ENCODE data around the gene NRXN3.
"Not testable (repeated sequence)": the region's sequence is repeated elsewhere in the genome, so short reads cannot be mapped to it uniquely, and the experiment has no call there.

DNA sequence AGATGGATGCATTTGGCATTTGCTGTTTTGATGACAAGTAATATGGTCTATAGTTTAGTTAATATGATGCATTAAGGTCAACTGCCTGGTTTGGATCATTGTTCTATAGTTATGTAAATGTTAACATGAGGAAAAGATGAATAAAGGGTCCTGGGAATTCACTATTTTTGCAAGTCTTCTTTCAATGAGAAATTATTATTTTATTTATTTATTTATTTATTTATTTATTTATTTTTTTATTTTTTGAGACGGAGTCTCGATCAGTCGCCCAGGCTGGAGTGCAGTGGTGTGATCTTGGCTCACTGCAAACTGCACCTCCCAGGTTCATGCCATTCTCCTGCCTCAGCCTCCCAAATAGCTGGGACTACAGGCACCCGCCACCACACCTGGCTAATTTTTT is 940.4 kb downstream of the NRXN3 start:
- TF ChIP-seq, protein P1, sequence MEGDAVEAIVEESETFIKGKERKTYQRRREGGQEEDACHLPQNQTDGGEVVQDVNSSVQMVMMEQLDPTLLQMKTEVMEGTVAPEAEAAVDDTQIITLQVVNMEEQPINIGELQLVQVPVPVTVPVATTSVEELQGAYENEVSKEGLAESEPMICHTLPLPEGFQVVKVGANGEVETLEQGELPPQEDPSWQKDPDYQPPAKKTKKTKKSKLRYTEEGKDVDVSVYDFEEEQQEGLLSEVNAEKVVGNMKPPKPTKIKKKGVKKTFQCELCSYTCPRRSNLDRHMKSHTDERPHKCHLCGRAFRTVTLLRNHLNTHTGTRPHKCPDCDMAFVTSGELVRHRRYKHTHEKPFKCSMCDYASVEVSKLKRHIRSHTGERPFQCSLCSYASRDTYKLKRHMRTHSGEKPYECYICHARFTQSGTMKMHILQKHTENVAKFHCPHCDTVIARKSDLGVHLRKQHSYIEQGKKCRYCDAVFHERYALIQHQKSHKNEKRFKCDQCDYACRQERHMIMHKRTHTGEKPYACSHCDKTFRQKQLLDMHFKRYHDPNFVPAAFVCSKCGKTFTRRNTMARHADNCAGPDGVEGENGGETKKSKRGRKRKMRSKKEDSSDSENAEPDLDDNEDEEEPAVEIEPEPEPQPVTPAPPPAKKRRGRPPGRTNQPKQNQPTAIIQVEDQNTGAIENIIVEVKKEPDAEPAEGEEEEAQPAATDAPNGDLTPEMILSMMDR (conservative IDR thresholded peaks at IDR 0.05 in 1 of 2, IDR thresholded peaks at IDR 0.05 in 1 of 2; ENCODE audit: low read depth in 1 of 2, low read length in 2 of 2), result not testable (repeated sequence)
- not testable (repeated sequence) for TF ChIP-seq EZH2 (IDR thresholded peaks at IDR 0.05; ENCODE audit: low read length, missing control alignments)

All from fibroblast of lung (primary cell).